Measurements from ENCODE around the gene A3GALT2. TPM values are rescaled to one million over a fixed set of nuclear protein-coding genes. Genes with fewer than 3 reads are reported as not detected.

A3GALT2 gene
- total and polyA plus RNA-seq, 9 of the 15 experiments (the other 6 are each of a cell fraction or from before 2014, with no cell fraction given) = not detected

GRCh38 chr1:33295450-33296081 is 25.3 kb downstream of the A3GALT2 start (continued):
- TF ChIP-seq STAG1 (CRISPR knock-in tag; IDR thresholded peaks at IDR 0.05; ENCODE audit: borderline replicate concordance) = peak; percentile 56; the same call in 1 of the 2 replicates
- 0 out of 2 replicates have a peak, but pooled peaks have one; percentile 65 for TF ChIP-seq CC2D1A (IDR thresholded peaks at IDR 0.05)
- no peak for TF ChIP-seq SMARCC2 (IDR thresholded peaks at IDR 0.05; ENCODE audit: low read depth)
- 0 out of 2 replicates have a peak, but pooled peaks have one; percentile 73 for TF ChIP-seq RB1 (IDR thresholded peaks at IDR 0.05; ENCODE audit: low read depth)
- TF ChIP-seq CTBP1 (IDR thresholded peaks at IDR 0.05; ENCODE audit: borderline replicate concordance) = peak; percentile 58; the same call in 1 of the 2 replicates
- no peak for TF ChIP-seq MEF2A (IDR thresholded peaks at IDR 0.05; ENCODE audit: control insufficient read depth, low read depth, low read length)
- peak in 1 of 2 experiments; percentile 43; a peak in 2 of 4 replicates for TF ChIP-seq MAZ (CRISPR knock-in tag; conservative IDR thresholded peaks at IDR 0.05 in 1 of 2, IDR thresholded peaks at IDR 0.05 in 1 of 2)
- no peak for TF ChIP-seq NFATC3 (IDR thresholded peaks at IDR 0.05)
- 0 out of 2 replicates have a peak, but pooled peaks have one; percentile 27 for TF ChIP-seq CREM (IDR thresholded peaks at IDR 0.05; ENCODE audit: low read depth)
- TF ChIP-seq KAT2B (IDR thresholded peaks at IDR 0.05; ENCODE audit: low read depth, low read length) = no peak
- TF ChIP-seq CREB3L1 (IDR thresholded peaks at IDR 0.05; ENCODE audit: borderline replicate concordance, low read depth) = no peak
- no peak for TF ChIP-seq HNRNPK (IDR thresholded peaks at IDR 0.05; ENCODE audit: low read depth, low read length, poor library complexity, severe bottlenecking)
- peak; percentile 99 for TF ChIP-seq SMC3 (conservative IDR thresholded peaks at IDR 0.05; ENCODE audit: insufficient read depth, low read depth, low read length)
- TF ChIP-seq PRMT5 (CRISPR knock-in tag; IDR thresholded peaks at IDR 0.05) = no peak
- TF ChIP-seq CLOCK (CRISPR knock-in tag; IDR thresholded peaks at IDR 0.05; ENCODE audit: borderline replicate concordance) = no peak
- no peak for TF ChIP-seq GABPA (tag; conservative IDR thresholded peaks at IDR 0.05; ENCODE audit: low read depth)
- no peak for TF ChIP-seq ZNF347 (CRISPR knock-in tag; IDR thresholded peaks at IDR 0.05; ENCODE audit: low read depth)
